Stimulated activated CD8-positive, alpha-beta memory T cell treated with anti-CD3 and anti-CD28 coated beads, Interleukin-4, amount 100 ng/mL, for 24 hours (primary cell): Measurements from ENCODE around the gene PODXL2.

Experiments
- DNase-seq: peaks from one replicate; pipeline ENCODE4 v3.0.0-alpha.2; 2020; ENCODE audit warnings: low read depth

PODXL2 gene

GRCh38 chr3:127655641-127656040 is 26.7 kb downstream of the PODXL2 start:
- no peak for DNase-seq

GRCh38 chr3:127656906-127657305 is 27.9 kb downstream of the PODXL2 start:
- DNase-seq = no peak

GRCh38 chr3:127658234-127658633 is 29.2 kb downstream of the PODXL2 start:
- no peak for DNase-seq

DNA sequence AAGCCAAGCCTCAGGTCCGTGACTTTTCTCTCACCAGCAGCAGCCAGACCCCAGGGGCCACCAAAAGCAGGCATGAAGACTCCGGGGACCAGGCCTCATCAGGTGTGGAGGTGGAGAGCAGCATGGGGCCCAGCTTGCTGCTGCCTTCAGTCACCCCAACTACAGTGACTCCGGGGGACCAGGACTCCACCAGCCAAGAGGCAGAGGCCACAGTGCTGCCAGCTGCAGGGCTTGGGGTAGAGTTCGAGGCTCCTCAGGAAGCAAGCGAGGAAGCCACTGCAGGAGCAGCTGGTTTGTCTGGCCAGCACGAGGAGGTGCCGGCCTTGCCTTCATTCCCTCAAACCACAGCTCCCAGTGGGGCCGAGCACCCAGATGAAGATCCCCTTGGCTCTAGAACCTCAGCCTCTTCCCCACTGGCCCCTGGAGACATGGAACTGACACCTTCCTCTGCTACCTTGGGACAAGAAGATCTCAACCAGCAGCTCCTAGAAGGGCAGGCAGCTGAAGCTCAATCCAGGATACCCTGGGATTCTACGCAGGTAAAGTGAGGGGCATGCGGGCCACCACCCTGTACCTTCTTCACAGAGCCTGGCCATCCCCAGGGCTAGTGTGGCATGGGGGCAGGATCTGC is 31.8 kb downstream of the PODXL2 start:
- DNase-seq = no peak

GRCh38 chr3:127661600-127661999 is 32.6 kb downstream of the PODXL2 start:
- no peak for DNase-seq

- no peak for DNase-seq
Observed at GRCh38 chr3:127662001-127662469, 33.0 kb downstream of the PODXL2 start.

- DNase-seq = no peak
Observed at GRCh38 chr3:127663151-127663550, 34.2 kb downstream of the PODXL2 start.

- no peak for DNase-seq
Observed at GRCh38 chr3:127665165-127665564, 36.2 kb downstream of the PODXL2 start.

DNA sequence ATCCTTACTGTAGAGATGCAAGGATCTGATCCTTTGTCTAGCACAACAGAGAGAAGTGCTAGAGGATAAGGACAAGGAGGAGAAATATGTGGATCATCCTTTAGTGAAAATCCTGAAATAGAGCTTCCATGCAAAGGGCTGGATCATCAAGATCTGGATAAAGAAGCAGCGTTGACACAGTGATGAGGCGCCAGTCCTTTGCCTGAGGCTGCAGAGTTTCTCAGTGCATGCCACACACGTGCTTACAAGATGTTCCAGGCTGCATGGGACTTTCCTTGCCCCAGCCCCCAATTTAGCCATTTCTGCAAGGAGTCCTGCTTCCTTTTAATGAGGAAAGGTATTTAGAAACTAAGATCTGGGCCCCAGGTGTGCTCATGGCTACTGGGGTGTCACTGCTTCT is 36.6 kb downstream of the PODXL2 start:
- DNase-seq = no peak

DNA sequence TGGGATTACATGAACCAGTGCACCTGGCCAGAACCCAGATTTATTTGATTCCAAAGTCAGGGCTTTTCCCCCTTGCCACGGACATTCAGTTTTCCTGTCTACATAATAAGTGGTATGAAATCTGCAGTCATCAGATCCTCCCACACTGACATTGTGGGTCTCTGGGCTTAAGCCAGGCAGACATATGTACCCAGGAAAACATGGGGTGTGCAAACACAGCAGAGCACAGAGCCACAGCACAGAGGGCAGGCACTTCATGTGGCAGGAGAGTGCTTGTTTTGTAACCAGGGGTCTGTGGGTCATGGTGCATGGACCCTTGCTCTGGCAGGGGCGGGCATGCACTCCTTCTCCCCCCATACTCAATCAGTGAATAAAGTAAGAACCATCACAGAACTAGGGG is 37.7 kb downstream of the PODXL2 start:
- DNase-seq = no peak

DNA sequence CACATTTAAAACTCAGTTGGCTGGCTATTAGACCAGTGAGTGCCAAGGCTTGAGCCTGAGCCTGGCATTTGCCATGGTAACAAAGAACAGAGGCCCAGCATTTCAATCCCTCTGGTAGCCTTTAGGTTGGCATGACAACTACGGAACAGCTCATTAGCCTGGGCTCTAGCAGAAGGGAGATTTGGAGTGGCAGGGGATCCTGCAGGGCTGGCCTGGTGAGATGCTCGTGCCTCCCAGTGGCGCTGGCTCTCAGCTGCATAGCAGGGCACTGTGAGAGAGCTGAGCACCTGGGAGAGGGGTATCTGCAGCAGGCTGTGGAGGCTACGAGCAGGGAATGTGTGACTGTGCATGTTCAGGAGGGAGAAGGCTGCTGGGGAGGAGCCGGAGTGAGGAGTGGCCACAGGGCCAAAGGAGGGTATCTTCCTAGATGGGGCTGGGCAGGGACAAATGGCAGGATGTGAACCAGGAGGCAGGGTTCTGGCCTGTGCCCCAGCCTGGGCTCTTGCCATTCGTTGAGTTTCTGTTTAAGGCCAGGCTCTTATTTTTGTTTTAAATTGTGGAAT is 38.2 kb downstream of the PODXL2 start:
- DNase-seq = no peak

DNA sequence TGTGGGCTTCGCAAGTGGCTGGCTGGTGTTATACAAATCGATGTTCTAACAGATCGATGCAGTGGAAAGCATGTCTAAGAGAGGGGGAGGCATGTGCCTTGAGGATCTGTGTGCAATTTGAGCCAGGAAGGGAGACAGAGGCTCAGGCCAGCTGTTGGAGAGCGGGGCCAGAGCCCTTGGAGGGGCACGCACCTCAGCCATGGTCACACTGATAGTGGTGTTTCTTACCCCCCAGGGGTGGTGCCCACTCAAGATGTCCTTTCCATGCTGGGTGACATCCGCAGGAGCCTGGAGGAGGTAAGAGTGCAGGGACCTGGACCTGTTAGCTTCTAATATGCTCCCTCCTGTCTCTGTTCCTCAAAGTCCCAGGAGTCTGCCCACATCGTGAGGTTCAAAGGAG is 39.9 kb downstream of the PODXL2 start:
- DNase-seq = no peak

DNA sequence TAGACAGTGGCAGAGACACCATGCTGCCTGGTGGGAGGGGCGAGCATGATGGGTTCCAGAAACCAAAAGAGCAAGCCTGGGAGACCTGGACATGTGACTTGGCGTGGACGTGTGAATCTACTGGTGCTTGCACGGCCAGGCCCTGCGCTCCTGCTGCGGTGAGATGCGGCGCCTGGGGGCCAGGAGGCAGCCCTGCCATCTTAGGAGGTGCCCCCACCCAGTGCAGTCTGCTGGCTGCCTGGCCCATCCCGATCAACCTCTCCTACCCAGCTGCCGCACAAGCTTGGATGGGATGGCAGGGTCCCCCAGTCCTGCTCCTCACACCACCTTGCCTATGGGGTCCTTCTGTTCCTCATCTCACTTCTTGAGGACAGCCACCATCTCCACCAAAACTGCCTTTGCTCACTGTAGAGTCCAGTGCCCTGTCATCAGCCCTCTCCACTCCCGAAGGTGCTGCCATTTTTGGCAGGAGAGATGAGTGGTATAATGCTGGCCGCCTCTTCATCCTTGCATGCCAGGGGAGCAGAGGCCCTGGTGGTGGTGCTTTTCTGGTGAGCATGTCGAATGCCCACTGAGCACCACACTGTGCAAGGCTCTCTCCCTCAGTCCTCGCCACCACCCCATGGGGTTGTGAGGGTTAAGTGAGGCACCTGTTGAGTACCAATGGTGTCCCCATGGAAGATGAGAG is 40.7 kb downstream of the PODXL2 start:
- DNase-seq = no peak

- DNase-seq = no peak
Observed at GRCh38 chr3:127670229-127670559, 41.2 kb downstream of the PODXL2 start.

- DNase-seq = no peak
Observed at GRCh38 chr3:127670761-127671522, 42.0 kb downstream of the PODXL2 start.

- no peak for DNase-seq
Observed at GRCh38 chr3:127671523-127672428, 42.8 kb downstream of the PODXL2 start.

DNA sequence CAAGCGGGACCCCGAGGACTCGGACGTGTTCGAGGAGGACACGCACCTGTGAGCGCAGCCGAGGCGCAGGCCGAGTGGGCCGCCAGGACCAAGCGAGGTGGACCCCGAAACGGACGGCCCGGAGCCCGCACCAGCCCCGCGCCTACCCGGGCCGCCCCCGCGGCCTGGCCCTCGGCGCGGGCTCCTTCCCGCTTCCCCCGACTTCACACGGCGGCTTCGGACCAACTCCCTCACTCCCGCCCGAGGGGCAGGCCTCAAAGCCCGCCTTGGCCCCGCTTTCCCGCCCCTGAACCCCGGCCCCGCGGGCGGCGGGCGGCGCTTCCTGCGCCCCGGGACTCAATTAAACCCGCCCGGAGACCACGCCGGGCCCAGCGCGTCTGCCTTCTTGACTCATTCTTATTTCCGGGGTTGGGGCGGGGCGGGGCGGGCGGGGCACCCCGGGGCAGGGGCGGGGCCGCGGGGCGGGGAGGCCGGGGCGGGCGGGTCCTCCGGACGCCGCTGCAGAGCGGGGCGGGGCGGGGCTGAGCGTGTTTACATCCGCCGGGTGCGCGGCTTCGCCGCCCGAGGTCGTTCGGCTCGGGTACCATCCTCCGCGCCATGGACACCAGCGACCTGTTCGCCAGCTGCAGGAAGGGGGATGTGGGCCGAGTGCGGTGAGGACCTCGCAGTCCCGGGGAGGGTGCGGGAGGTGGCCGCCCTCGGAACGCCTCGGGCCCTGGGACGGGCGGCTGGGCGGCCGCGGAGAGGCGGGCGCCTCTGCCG is 43.6 kb downstream of the PODXL2 start, which contains the start of gene ABTB1:
Gene ABTB1 (plus strand): TSS at position 524 of the 762 bp plus-strand sequence. CDS start 74 bp downstream, at position 598.
- DNase-seq = peak; percentile 79

- peak; percentile 30 for DNase-seq
Observed at GRCh38 chr3:127673191-127674100, 44.5 kb downstream of the PODXL2 start.

GRCh38 chr3:127674101-127674721 is 45.2 kb downstream of the PODXL2 start:
- no peak for DNase-seq
